Adrenal gland (tissue), 12 donors: ENCODE measurements around the gene ARHGEF3. TPM values are rescaled to one million over a fixed set of nuclear protein-coding genes. Genes with fewer than 3 reads are reported as not detected.

Experiments used
- DNase-seq, 7 donors: peaks; one replicate each; pipeline ENCODE4 v3.0.0-alpha.2; 2019 to 2020
- H3K27ac ChIP-seq, 5 donors: fragments of 200-600 bp; sonication (generic) in 4 of 5; 1 replicate in 3 of 5; 2 replicates in 2 of 5; pipeline versions ENCODE4 v1.5.1 to v1.8.0; 2016 to 2020; ENCODE audit warnings: mild to moderate bottlenecking in 1 of 5
- H3K27me3 ChIP-seq: fragments of 200-600 bp; 2 replicates; pipeline ENCODE4 v1.8.0; 2021
- H3K36me3 ChIP-seq, 2 donors: fragments of 200-600 bp; replicated peaks in 1 of 2; 1 replicate in 1 of 2; 2 replicates in 1 of 2; pipeline versions ENCODE4 v1.5.1 to v1.8.0; 2018 to 2022
- H3K4me1 ChIP-seq, 2 donors: fragments of 200-600 bp; replicated peaks in 1 of 2; 1 replicate in 1 of 2; 2 replicates in 1 of 2; pipeline versions ENCODE4 v1.5.1 to v1.8.0; 2018 to 2021
- H3K4me3 ChIP-seq, 4 donors: fragments of 200-600 bp; sonication (generic) in 3 of 4; one replicate each; pipeline ENCODE4 v1.5.1; 2016 to 2018
- H3K9me3 ChIP-seq, 3 donors: fragments of 200-600 bp; sonication (generic) in 1 of 3; replicated peaks in 1 of 3; 1 replicate in 2 of 3; 2 replicates in 1 of 3; pipeline versions ENCODE4 v1.5.1 to v1.8.0; 2016 to 2021
- POLR2A ChIP-seq, 2 donors: fragments of 450-650 bp; IDR thresholded peaks; one replicate each; pipeline ENCODE4 v1.6.1; 2017; ENCODE audit warnings: antibody characterized with exemption in 2 of 2, mild to moderate bottlenecking in 2 of 2, moderate library complexity in 1 of 2
- WGBS, 4 donors: extraction: QIAGEN DNeasy Blood & Tissue Kit in 2 of 4; methylation state at CpG; one replicate each; pipeline versions ENCODE4 v1.1.5 to v1.1.7; 2013 to 2017; 5-methylcytosine and 5-hydroxymethylcytosine counted together
- intact Hi-C, 2 donors: fragments of 100-400 bp; cut with DNase I; formaldehyde crosslinking; loops; one replicate each; pipeline versions ENCODE4 v1.14.1 to v1.15.0; 2022 to 2023
- polyA plus RNA-seq, 3 donors: library from polyadenylated mRNA; stranded (reverse); fragments of 200-250 nt in 2 of 3; fragments of 350-450 nt in 1 of 3; fragmentation: Illumina TruSeq in 1 of 3; extraction: RNeasy Lipid Tissue Mini Kit (QIAGEN cat#74804) in 1 of 3; gene quantifications; one replicate each; pipeline ENCODE4 v1.2.3, GENCODE V29; 2013 to 2014
- total RNA-seq, 9 donors: library from RNA; depleted of rRNA in 4 of 9; stranded (reverse); fragments of >200 nt in 4 of 9; fragments of 120-200 nt in 1 of 9; fragmentation: NEBNext Ultra II Directional in 1 of 9; extraction: Animal tissue kit (Norgen Biotek cat#: 25700) in 1 of 9; gene quantifications; one replicate each; pipeline versions ENCODE4 v1.1.0 to v1.2.4, GENCODE V29; 2013 to 2023
- TF ChIP-seq, protein P1 (sequence below), 6 experiments: fragments of 450-650 bp in 4 of 6; fragments of 200-600 bp in 2 of 6; sonication (generic) in 1 of 6; IDR thresholded peaks; 1 replicate in 5 of 6; 2 replicates in 1 of 6; pipeline versions ENCODE4 v1.5.1 to v1.8.0; 2016 to 2021; ENCODE audit warnings: antibody characterized with exemption in 6 of 6, mild to moderate bottlenecking in 2 of 6, moderate library complexity in 1 of 6
- donor health status: healthy with polysubstance abuse.
- donor health status: Bipolar disorder and iron deficiency.
- donor health status: DM: yes; HTN: yes; CAD: no.
- donor health status: DM: no; HTN: no; CAD: no.
- donor health status: DM: no; HTN: no; CAD: no.
- donor health status: DM: yes; HTN: yes; CAD: no.

Gene ARHGEF3
- total and polyA plus RNA-seq, 12 donors, result 26.6 to 122 (median 61.7) TPM

DNA sequence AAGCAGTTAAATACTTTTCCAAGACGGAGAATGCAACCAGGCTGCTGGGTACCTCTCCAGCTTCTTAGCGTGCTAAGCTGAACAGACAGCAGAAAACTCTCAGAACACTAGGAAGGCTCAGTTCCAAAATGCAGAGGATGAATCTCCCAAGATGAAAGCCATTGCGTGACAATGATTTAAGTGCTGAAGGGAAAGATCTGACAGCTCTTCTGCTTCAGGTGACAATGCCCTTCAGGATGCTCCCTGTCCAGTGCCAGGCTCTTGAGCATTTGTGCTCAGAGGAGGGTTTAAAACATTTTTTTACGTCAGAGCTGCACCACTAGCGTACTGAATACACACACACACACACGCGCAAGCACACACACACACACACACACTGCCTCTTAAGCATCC lies 26.3 kb downstream of the ARHGEF3 start:
- 65 to 77% (median 71%) methylated on average over 7 of the region's 7 CpGs for WGBS, 4 donors
- H3K4me1 ChIP-seq, result peaks cover 24 to 58% of the 10 kb centered on the region in 2 donors
- H3K36me3 ChIP-seq, result peaks cover 0 to 31% of the 10 kb centered on the region in 2 donors
- no peaks in the 10 kb centered on the region for H3K27me3 ChIP-seq
- H3K4me3 ChIP-seq, result no peak overlapping the region
- TF ChIP-seq, protein P1, sequence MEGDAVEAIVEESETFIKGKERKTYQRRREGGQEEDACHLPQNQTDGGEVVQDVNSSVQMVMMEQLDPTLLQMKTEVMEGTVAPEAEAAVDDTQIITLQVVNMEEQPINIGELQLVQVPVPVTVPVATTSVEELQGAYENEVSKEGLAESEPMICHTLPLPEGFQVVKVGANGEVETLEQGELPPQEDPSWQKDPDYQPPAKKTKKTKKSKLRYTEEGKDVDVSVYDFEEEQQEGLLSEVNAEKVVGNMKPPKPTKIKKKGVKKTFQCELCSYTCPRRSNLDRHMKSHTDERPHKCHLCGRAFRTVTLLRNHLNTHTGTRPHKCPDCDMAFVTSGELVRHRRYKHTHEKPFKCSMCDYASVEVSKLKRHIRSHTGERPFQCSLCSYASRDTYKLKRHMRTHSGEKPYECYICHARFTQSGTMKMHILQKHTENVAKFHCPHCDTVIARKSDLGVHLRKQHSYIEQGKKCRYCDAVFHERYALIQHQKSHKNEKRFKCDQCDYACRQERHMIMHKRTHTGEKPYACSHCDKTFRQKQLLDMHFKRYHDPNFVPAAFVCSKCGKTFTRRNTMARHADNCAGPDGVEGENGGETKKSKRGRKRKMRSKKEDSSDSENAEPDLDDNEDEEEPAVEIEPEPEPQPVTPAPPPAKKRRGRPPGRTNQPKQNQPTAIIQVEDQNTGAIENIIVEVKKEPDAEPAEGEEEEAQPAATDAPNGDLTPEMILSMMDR (IDR thresholded peaks at IDR 0.05), result no peak
- TF ChIP-seq POLR2A (IDR thresholded peaks at IDR 0.05), result no peak
- intact Hi-C loops, result no loop called here
- no peak for DNase-seq
- no peaks in the 10 kb centered on the region for H3K9me3 ChIP-seq
- H3K27ac ChIP-seq, result peak overlapping the region in 4 of 5 donors; percentile 0 to 69 (median 56)

GRCh38 chr3:56773986-56774385 lies 27.8 kb downstream of the ARHGEF3 start:
- no peaks in the 10 kb centered on the region for H3K27me3 ChIP-seq
- H3K9me3 ChIP-seq, result no peaks in the 10 kb centered on the region
- H3K27ac ChIP-seq, result peak overlapping the region in 3 of 5 donors; percentile 52 to 62 (median 59)
- H3K36me3 ChIP-seq, result peaks cover 0 to 40% of the 10 kb centered on the region in 2 donors
- TF ChIP-seq, protein P1 (IDR thresholded peaks at IDR 0.05), result no peak
- TF ChIP-seq POLR2A (IDR thresholded peaks at IDR 0.05), result no peak
- H3K4me3 ChIP-seq, result no peak overlapping the region
- no peak for DNase-seq
- intact Hi-C loops, result no loop called here
- H3K4me1 ChIP-seq, result peaks cover 24 to 66% of the 10 kb centered on the region in 2 donors

DNA sequence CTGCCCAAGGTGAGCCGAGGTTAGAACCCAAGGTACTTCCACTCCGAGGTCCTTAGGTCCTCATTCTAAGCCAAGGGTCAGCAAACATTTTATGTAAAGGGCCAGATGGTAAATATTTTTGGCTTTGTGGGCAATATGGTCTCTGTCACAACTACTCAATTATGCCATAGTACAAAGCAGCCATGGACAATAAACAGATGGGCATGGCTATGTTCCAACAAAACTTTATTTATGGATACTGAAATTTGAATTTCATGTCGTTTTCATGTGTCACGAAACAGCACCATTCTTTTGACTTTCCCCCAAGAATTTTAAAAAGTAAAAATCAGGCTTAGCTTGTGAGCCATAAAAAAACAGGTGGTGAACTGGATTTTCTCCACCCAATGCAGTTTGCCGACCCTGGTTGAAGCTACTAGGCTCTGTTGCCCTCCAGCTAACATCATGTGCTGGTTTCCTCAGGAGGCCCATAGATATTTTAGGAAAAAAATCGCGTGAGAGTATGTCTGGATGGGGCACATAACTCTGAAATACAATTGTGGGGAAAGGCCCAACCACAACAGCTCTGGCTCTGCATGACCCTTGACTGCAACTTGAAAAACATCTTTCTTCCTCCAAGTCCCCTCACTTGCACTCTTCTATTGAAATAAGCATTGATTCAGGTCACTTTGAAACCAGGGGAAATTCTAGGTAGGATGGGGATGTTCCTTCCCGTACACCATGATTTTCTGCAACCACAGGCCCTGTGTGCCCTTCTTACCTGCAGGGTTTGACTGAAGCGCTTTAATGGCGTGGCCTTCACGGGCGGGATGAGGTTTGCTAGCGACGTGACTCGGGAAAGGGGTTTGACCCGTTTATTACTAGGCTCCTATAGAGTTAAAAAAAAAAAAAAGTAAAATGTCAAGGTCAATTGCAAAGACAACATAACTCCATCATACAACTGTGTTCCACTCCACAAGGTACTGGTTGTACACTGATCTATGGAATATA lies 28.5 kb downstream of the ARHGEF3 start:
- Histone ChIP-seq H3K27me3 (no peaks in the 10 kb centered on the region), H3K4me3 (no peak overlapping the region), H3K36me3 (peaks cover 0 to 43% of the 10 kb centered on the region in 2 donors), H3K9me3 (no peaks in the 10 kb centered on the region), H3K27ac (peak overlapping the region in 3 of 5 donors; percentile 52 to 62 (median 59)), H3K4me1 (peaks cover 24 to 67% of the 10 kb centered on the region in 2 donors)
- DNase-seq, result no peak
- TF ChIP-seq, protein P1 (IDR thresholded peaks at IDR 0.05), result no peak
- no peak for TF ChIP-seq POLR2A (IDR thresholded peaks at IDR 0.05)
- WGBS, 4 donors, result 74 to 82% (median 79%) methylated on average over 16 of the region's 16 CpGs
- intact Hi-C loops, result no loop called here

DNA sequence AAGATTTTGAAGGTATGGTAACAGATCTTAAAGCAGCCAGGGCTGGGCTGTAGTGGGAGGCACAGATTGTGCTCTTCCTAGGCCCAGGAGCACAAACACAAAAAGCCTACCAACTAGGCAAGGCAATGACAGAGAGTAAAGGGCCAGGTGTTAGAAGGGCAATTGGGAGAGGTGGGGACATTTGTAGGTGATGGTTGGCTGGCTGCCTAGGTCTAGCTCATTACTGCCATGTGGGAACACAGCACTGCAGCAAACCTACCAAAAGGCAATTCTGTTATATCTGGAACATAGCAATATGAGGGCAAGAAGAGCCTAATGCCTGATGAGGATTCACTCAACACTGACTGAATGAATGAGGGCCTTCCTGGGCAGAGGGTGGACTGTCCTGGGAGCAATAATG lies 30.4 kb downstream of the ARHGEF3 start:
- intact Hi-C loops, result no loop called here
- no peak for TF ChIP-seq POLR2A (IDR thresholded peaks at IDR 0.05)
- TF ChIP-seq, protein P1 (IDR thresholded peaks at IDR 0.05), result no peak
- H3K4me1 ChIP-seq, result peaks cover 21 to 53% of the 10 kb centered on the region in 2 donors
- H3K27me3 ChIP-seq, result no peaks in the 10 kb centered on the region
- no peaks in the 10 kb centered on the region for H3K9me3 ChIP-seq
- DNase-seq, result no peak
- no peak overlapping the region for H3K27ac ChIP-seq
- H3K36me3 ChIP-seq, result peaks cover 0 to 43% of the 10 kb centered on the region in 2 donors
- H3K4me3 ChIP-seq, result no peak overlapping the region
